ENCODE results near the gene LAMB4.

LAMB4 gene

DNA sequence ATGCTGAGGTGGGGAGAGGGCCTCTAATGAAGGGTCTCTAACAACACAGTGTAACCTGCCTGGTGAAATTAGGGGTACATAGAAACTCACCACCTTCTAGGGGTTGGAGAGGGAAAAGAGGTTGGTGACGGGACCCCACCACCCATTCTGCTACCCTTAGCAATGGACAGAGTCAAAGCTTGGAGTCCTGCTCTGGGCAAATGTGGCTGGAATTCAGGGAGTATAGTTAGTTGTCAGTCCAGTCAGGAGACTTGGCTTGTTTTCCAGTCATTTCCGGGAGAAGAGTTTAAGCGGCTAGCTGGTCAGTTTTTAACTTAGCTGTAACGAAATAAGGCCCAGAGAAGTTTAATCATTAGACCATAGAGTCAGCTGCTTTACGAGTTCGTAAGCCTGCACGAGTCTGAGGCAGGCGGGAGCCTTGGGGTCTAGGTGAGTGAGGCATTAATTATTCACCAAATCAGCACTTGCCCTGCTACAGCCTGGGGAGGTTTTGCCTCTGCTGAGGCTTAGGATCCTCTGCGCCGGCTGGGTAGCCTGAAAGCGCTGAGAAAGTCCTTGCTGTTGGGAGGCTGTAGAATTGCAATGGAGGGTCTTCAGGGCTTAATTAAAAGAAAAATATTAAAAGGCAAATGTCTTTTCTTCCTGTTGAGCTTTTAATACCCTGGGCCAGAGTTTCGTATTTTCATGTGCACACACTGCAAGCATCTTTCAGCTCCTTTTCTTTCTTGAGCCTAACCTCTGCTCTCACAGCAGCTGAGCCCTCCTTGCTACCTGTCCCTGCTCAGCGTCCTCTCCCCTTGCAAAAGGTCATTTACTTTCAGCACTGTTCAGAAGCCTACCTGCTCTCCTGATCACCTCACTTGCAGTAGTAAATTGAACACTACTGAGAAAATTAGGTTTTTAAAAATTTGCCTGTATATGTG, 125.7 kb downstream of the LAMB4 start:
- TF ChIP-seq CTCF (IDR thresholded peaks at IDR 0.05), result no peak

DNA sequence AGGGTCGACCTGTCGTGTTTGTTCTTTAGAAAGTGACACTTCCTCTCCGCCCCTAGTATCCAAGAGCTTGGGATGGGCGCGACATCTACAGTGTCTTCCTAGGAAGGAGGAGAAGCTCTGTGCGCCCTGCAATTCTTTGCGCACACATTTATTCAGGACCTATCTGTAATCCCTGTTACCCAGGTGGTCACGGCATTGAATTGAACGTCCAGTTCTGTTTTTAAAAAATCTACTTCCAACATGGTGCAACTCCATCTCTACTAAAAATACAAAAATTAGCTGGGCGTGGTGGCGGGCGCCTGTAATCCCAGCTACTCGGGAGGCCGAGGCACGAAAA, 126.6 kb downstream of the LAMB4 start:
- no peak for TF ChIP-seq CTCF (IDR thresholded peaks at IDR 0.05)

- TF ChIP-seq CTCF (IDR thresholded peaks at IDR 0.05), result no peak
These were observed 127.2 kb downstream of the LAMB4 start, which contains the start of gene LAMB1 for GRCh38 chr7:108002726-108003598. Gene LAMB1, minus strand, starts transcription at chr7:108003161. Its CDS starts 276 bp downstream, at chr7:108002885.

DNA sequence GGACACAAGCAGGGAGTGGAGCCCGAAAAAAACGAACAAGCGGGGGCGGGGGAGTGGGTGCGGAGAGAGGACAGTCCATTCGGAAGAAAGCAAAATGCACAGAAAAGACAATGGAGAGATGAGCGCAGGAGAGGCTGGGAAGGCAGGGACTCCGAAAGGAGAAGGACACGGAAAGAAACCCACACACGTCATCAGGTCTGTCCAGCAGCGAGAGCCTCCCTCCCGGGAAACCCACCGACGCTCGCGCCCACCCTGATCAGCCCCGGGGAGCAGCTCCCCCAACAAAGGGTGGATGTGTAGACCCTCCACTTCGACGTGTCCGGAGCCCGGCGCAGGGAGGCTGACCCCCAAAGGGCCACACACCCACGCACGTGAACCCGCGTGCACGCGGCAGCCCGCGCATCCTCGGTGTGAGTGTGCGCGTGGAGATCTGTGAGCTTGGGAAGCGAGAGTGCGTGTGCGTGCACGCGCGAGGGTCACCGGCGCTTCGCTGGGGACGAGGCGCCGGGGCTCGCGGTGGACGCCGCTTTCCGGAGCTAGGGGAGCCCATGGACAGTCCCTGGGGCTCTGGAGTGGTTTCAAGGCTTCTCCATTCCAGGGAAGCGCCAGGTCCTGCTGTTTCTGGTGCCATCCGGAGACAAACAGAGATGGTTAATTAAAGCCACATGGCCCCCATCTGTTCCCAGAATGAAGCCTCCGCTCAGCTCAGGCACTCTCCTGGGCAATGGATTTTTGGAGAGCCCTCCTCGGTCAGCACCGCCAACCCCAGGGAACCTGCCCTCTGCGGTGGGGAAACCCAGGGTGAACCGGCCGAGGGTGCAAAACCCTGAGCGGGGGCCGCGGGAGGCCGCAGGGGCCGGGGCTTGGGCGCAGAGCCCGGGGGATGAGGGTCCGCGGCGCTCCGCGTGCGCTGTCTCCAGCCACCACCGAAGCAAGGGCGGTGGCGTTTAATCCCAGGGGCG, 128.1 kb downstream of the LAMB4 start:
- TF ChIP-seq CTCF (IDR thresholded peaks at IDR 0.05), result no peak

DNA sequence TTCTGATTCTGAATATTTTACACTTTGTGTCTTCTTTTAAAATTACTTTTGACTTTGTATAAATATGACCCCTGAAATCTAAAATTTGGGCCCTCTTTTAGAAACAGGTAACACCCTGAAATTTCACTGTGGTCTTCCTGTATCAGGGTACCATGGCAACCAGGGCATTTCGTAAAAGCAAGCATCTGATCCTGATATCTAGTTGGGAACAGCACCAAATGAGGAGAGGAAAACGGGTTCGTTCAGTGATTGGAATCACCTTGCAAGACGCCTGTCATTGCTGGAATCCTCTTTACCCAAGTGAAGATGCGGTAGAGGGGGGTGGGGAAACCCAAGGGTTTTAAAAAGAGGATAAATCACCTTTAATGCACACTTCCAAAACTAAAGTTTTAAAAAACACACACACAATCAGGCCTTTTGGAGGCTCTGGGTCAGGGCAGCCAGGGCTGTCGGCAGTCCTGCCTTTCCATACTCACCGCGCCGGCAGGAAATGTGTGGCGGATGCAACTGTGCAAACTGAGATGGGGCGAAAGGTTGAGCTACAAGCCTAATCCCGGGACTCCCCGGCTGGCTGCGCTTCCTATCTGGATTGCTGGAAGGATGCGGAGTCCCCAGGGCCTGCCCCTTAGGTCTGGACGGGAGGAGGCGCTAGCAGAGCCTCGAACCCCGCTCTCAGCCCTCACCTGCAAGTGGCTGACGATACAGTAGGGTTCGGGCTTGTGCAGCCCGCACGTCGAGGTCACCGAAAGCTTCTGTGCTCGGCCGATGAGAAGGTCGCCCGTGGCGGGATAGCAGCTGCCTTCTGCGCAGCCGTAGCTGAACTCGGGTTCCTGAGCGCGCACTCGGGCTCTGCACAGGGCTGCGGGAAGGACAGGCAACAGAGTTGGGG, 129.0 kb downstream of the LAMB4 start:
- no peak for TF ChIP-seq CTCF (IDR thresholded peaks at IDR 0.05)

GRCh38 chr7:107999779-108000560, 130.2 kb downstream of the LAMB4 start:
- TF ChIP-seq CTCF (IDR thresholded peaks at IDR 0.05), result no peak
